ENCODE data around the gene NANP. TPM values are rescaled to one million over a fixed set of nuclear protein-coding genes. Genes with fewer than 3 reads are reported as not detected.
"Not testable (repeated sequence)": the region's sequence is repeated elsewhere in the genome, so short reads cannot be mapped to it uniquely, and the experiment has no call there.

The NANP gene
- total RNA-seq, 4 donors from 2014 or later, result 2.8 to 4.4 (median 3.5) TPM

DNA sequence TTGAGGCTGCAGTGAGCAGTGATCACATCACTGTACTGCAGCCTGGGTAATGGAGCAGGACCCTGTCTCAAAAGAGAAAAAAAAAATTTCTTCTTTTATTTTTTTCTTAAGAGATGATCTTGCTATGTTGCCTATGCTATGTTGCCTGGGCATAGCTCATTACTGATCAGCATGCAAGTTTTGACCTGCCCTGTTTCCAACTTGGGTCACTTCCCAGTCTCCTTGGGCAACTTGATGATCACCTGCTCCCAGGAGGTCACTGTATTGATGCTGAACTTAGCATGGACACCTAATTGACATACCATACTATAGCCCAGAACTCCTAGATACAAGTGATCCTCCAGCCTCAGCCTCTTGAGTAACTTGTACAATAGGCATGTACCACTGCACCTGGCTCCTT, 30.7 kb upstream of the NANP start:
- H3K27ac ChIP-seq, result no peak overlapping the region
- peaks cover 6% of the 10 kb centered on the region for H3K36me3 ChIP-seq
- TF ChIP-seq EP300 (IDR thresholded peaks at IDR 0.05) (no peak), POLR2A (IDR thresholded peaks at IDR 0.05) (no peak), POLR2AphosphoS5 (IDR thresholded peaks at IDR 0.05) (no peak)
- TF ChIP-seq, protein P1, sequence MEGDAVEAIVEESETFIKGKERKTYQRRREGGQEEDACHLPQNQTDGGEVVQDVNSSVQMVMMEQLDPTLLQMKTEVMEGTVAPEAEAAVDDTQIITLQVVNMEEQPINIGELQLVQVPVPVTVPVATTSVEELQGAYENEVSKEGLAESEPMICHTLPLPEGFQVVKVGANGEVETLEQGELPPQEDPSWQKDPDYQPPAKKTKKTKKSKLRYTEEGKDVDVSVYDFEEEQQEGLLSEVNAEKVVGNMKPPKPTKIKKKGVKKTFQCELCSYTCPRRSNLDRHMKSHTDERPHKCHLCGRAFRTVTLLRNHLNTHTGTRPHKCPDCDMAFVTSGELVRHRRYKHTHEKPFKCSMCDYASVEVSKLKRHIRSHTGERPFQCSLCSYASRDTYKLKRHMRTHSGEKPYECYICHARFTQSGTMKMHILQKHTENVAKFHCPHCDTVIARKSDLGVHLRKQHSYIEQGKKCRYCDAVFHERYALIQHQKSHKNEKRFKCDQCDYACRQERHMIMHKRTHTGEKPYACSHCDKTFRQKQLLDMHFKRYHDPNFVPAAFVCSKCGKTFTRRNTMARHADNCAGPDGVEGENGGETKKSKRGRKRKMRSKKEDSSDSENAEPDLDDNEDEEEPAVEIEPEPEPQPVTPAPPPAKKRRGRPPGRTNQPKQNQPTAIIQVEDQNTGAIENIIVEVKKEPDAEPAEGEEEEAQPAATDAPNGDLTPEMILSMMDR (IDR thresholded peaks at IDR 0.05), result no peak

DNA sequence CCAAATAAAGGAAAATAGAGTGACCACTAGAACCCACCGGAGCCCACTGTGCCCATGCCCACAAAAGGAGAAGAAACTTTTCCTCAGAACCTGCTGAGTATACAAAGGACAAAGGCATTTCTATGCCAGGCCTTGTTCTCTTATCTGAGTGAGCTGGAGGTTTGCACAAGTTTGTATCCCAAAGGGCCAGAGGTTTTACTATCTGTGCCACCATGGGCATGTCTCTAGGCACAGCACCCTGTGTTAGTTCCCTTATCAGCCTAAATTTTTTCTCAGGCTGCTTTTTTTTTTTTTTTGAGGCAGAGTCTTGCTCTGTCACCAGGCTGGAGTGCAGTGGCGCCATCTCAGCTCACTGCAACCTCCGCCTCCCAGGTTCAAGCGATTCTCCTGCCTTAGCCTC, 29.1 kb upstream of the NANP start:
- DNase-seq (ENCODE audit: low spot score in 2 of 2); H3K9me3 ChIP-seq; H3K4me3 ChIP-seq; H3K27ac ChIP-seq; H3K27me3 ChIP-seq; H3K4me1 ChIP-seq; H3K36me3 ChIP-seq: not testable (repeated sequence)
- WGBS, result 95% methylated on average over 4 of the region's 4 CpGs

More for the DNA sequence above, 30.7 kb upstream of the NANP start:
- H3K27me3 ChIP-seq, result no peaks in the 10 kb centered on the region
- no peak for DNase-seq (ENCODE audit: low spot score in 2 of 2)
- H3K9me3 ChIP-seq, result no peaks in the 10 kb centered on the region
- no peaks in the 10 kb centered on the region for H3K4me1 ChIP-seq
- no peak overlapping the region for H3K4me3 ChIP-seq

DNA sequence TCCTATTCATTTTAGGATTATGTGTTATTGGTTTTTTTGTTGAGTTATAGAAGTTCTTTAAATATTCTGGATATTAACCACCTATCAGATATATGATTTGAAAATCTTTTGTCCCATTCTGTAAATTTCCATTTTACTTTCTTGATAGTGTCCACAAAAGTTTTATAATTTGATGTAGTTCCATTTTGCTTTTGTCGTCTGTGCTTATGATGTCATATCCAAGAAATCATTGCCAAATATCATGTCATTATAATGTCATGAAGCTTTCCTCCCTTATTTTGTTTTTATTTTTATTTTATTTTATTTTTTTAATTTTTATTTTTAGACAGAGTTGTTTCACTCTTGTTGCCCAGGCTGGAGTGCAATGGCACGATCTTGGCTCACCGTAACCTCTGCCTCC, 21.0 kb upstream of the NANP start:
- Histone ChIP-seq H3K36me3 (peaks cover 28% of the 10 kb centered on the region), H3K4me1 (no peaks in the 10 kb centered on the region), H3K9me3 (no peaks in the 10 kb centered on the region), H3K27ac (no peak overlapping the region), H3K4me3 (no peak overlapping the region), H3K27me3 (no peaks in the 10 kb centered on the region)
- 92% methylated on average over 3 of the region's 3 CpGs for WGBS
- no peak for DNase-seq (ENCODE audit: low spot score in 2 of 2)
- no peak for TF ChIP-seq EP300 (IDR thresholded peaks at IDR 0.05)
- no peak for TF ChIP-seq POLR2A (IDR thresholded peaks at IDR 0.05)
- TF ChIP-seq, protein P1 (IDR thresholded peaks at IDR 0.05), result no peak
- no peak for TF ChIP-seq POLR2AphosphoS5 (IDR thresholded peaks at IDR 0.05)

DNA sequence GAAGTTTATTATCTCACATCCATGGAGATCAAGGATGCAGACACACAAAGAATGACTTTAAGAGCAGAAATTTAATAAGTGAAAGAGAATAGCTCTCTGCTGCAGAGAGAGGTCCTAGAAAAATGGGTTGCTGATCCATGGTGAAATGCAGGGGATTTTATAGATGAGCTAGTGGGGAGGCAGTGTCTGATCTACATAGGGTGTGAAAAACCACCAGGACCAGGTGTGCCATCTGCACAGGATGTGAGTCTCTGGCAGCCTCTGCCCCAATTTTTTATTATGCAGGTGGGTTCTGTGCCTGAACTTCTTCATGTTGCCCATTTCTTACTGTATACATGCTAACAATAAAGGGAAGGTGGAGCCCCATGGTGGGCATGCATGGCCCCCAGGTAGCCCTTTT, 19.9 kb upstream of the NANP start:
- TF ChIP-seq POLR2AphosphoS5 (IDR thresholded peaks at IDR 0.05), result no peak
- TF ChIP-seq, protein P1 (IDR thresholded peaks at IDR 0.05), result no peak
- TF ChIP-seq POLR2A (IDR thresholded peaks at IDR 0.05), result no peak
- TF ChIP-seq EP300 (IDR thresholded peaks at IDR 0.05), result no peak
- peaks cover 28% of the 10 kb centered on the region for H3K36me3 ChIP-seq

DNA sequence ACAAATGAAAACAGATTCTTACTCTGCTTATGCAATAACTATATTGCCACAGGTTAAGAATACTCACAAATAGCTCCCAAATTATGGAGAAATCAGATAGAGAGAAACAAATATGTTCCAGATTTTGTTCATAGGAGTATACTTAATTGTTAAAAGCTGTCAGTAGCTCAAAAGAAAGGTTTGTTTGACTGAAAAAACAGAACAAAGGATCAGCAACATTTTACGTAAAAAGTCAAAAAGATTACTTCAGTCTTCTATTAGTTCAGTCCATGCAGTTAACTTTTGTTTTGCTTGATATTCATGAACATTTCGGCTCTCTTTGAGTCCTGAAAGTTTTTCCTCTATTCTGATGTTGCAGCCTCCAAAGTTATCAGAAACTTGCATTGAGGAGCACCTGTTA, 13.4 kb upstream of the NANP start:
- no peaks in the 10 kb centered on the region for H3K27me3 ChIP-seq
- no peaks in the 10 kb centered on the region for H3K4me1 ChIP-seq
- no peak overlapping the region for H3K4me3 ChIP-seq
- peaks cover 3% of the 10 kb centered on the region for H3K36me3 ChIP-seq
- no peak for DNase-seq (ENCODE audit: low spot score in 2 of 2)
- 97% methylated on average over 2 of the region's 2 CpGs for WGBS
- no peak overlapping the region for H3K27ac ChIP-seq
- H3K9me3 ChIP-seq, result no peaks in the 10 kb centered on the region
- TF ChIP-seq POLR2AphosphoS5 (IDR thresholded peaks at IDR 0.05) (no peak), EP300 (IDR thresholded peaks at IDR 0.05) (no peak), POLR2A (IDR thresholded peaks at IDR 0.05) (no peak)
- TF ChIP-seq, protein P1 (IDR thresholded peaks at IDR 0.05), result no peak

More for the DNA sequence above, 19.9 kb upstream of the NANP start:
- no peaks in the 10 kb centered on the region for H3K27me3 ChIP-seq
- H3K9me3 ChIP-seq, result no peaks in the 10 kb centered on the region
- DNase-seq (ENCODE audit: low spot score in 2 of 2), result no peak
- H3K4me1 ChIP-seq, result no peaks in the 10 kb centered on the region
- H3K4me3 ChIP-seq, result no peak overlapping the region
- no peak overlapping the region for H3K27ac ChIP-seq

All from suprapubic skin (tissue), 4 donors.